GM19025 (cell line): Measurements from ENCODE around the gene EIF2B5.
A peak's percentile ranks its signal among the peaks of the same experiment; 100 is the strongest.
"Not testable (repeated sequence)": the region's sequence is repeated elsewhere in the genome, so short reads cannot be mapped to it uniquely, and the experiment has no call there.

Source experiments
- ATAC-seq: cut with Tn5 transposase; IDR thresholded peaks from one replicate; pipeline ENCODE4 v1.9.1; 2021; ENCODE audit warnings: mild to moderate bottlenecking, low read depth, moderate library complexity; ENCODE audit not compliant: unreplicated experiment

The EIF2B5 gene

DNA sequence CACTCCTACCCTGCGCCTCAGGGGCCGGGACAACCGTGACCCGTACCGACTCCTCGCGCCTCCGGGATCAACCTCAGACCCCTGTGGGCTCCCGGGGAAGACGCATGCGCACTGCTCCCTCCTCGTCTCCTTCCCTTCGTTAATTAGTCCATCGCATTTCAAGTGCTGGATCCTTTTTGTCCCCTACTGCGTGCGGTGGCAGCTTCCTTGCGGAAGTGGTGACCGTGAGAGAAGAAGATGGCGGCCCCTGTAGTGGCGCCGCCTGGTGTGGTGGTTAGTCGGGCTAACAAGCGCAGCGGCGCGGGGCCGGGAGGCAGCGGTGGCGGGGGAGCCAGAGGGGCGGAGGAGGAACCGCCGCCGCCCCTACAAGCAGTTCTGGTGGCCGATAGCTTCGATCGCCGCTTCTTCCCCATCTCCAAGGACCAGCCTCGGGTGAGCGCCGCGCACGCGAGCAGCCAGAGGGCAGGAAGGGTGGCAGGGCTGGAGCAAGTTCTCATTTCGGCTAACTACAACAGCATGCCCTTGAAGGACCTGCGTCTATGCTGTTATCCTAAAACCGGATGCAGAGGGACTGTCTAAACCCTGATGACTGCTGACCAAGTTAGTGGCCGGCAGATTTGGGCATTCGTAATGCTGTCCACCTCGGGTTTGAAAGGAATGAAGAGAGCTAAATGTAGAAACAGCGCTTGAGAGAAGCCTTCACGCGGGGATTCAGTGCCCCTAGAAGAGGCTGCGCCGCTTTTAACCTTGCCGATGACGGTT, at the start of gene EIF2B5:
TSS of gene EIF2B5 (plus strand) at position 210 of the 762 bp plus-strand sequence. CDS start at position 238, 28 bp downstream.
- ATAC-seq: peak; percentile 84

DNA sequence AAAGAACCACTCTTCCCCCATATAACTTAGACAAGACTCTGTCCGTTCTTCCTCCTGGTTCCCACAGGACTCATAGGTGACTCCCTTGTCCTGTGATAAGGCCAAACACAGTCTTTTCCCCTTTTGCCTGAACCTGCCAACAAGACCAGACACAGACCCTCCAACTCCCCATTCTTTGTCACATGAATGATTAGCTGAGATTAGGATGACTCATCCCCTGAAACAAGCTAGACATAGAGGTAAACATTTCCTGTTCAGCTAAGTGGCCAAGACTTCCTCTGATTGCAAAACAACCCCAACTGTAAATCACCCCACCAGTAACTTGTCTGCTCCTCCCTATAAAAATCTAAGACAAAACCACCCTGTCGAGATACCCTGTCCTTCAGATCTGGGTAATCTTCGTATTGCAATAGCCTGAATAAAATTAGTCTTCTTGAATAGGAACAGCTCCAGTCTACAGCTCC, 49.7 kb upstream of the EIF2B5 start:
- ATAC-seq: no peak

DNA sequence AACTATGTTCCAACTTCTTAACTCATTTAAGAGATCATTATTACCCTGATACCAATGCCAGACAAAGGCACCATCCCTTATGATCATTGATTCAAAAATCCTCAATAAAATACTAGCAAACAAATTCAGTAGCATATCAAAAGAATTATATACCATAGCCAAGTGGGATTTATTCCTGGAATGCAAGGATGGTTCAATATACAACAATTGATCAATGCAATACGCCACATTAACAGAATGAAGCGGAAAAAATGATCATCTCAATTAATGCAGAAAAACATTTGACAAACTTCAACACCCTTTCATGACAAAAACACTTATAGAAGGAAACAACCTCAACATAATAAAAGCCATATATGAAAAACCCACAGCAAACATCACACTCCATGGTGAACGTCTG, 43.0 kb upstream of the EIF2B5 start:
- ATAC-seq: no peak

DNA sequence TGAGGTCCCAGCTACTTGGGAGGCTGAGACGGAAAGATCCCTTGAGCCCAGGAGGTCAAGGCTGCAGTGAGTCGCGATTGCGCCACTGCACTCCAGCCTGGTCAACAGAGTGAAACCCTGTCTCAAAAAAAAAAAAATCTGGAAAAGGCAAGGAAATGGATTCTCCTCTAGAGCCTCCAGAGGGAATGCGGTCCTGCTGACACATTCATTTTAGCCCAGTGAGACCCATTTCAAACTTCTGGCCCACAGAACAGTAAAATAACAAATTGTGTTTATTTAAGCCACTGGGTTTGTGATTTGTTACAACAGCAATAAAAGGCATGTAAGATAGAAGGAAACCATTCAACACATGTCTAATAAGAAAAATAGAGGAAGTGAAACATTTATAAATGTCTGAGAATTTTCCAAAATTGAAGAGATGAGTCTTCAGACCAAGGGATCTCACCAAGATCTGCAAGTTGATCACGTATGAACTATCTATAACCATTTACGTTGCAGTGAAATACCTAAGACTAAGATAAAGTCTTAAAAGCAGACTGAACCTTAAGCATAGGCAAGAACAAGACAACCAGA, 38.3 kb upstream of the EIF2B5 start, which contains the start of gene HTR3E:
TSS of gene HTR3E (plus strand) at position 254 of the 573 bp plus-strand sequence. CDS start 466 bp downstream, outside the sequence.
- ATAC-seq: no peak

DNA sequence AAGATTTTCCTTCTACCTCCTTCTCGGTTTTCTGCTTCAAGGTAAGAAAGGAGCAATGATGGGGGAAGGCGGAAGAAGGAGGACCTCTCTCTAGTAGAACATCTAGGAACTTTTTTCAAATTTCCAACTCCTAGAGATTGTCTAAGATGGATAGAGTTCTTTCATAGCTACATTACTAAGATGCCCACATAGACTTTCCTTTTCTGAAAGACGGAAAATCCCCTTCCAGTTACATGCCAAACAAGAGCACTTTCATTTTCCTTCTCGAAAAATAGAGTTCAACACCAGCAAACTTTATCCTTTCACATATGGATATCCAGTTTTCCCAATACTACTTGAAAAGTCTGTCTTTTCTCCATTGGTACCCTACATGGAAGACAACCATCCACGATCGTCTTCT, 37.6 kb upstream of the EIF2B5 start:
- ATAC-seq: no peak

DNA sequence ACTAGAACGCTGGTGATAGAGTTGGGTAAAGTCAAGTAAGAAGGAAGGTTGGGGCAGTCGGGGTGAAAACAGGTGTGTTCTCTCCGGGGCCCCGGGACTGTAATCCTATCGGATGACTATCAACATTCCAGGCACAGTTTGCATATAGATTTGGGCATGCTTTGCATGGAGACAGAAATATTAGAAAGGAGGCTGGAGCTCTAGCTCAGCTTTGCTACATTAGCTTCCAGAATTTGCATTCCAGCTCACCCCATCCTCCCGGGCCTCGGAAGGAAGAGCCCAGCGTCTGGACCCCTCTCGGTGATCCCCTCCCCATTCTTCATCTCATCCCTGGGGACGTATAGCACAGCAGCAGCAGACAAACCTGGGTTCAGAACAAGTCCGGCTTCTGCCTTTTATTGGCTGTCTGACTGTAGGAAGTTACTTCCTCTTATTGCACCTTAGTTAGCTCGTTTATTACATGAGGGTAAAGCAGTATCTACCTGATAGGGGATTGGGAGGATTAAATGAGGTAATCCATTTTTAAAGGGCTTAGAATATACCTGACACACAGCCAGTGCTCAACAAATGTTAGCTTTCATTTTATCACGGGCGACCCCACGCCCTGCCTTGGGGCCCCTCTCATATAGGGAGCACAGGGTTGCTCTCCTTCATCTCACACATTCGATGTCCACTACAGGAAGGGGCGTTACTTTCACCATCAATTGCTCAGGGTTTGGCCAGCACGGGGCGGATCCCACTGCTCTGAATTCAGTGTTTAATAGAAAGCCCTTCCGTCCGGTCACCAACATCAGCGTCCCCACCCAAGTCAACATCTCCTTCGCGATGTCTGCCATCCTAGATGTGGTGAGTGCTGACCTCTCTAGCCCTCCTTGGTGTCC, 35.1 kb upstream of the EIF2B5 start:
- ATAC-seq: no peak

DNA sequence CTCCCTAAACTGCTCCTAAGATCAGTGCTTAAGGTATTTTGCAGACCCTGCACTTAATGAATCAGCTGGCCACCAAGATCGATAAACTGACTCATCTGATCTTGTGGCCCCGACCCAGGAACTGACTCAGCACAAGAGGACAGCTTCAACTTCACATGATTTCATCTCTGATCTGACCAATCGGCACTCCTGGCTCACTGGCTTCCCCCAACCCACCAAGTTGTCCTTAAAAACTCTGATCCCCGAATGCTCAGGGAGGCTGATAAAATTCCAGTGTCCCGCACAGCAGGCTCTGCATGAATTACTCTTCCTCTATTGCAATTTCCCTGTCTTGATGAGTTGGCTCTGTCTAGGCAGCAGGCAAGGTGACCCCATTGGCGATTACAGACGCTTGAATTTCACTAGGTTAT, 24.8 kb upstream of the EIF2B5 start:
- no peak for ATAC-seq

DNA sequence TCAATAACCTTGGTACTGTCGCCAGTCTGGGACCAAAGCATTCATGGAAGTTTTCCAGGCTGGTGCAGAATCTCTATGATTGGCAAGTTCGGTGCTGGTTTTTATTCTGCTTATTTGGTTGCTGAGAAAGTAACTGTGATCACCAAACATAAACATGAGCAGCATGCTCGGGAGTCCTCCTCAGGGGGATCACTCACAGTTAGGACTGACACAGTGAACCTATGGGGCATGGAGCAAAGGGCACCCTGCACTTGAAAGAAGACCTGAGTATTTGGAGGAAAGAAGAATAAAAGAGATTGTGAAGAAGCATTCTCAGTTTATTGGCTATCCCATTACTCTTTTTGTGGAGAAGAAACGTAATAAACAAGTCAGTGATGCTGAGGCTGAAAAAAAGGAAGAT, 19.1 kb upstream of the EIF2B5 start:
- ATAC-seq: no peak

DNA sequence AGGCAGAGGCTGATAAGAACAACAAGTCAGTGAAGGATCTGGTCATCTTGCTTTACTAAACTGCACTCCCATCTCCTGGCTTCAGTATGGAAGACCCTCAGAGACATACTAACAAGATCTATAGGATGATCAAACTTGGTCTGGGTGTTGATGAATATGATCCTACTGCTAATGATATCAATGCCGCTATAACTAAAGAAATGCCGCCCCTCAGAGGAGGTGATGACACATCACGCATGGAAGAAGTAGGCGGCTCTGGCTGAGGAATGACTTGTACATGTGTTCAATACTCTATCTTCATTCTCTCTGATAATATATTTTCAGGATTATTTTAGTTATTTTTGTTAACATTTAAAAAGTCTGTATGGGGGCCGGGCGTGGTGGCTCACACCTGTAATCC, 17.5 kb upstream of the EIF2B5 start:
- no peak for ATAC-seq

DNA sequence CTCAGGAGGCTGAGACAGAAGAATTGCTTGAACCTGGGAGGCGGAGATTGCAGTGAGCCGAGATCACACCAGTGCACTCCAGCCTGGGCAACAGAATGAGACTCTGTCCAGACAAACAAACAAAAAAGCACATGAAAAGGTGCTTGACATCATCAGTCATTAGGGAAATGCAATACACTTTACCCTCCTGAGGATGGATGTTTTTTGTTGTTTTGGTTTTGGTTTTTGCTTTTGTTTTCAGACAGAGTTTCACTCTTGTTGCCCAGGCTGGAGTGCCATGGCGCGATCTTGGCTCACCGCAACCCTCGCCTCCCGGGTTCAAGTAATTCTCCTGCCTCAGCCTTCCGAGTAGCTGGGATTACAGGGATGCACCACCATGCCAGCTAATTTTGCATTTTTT, 14.1 kb upstream of the EIF2B5 start:
- not testable (repeated sequence) for ATAC-seq

DNA sequence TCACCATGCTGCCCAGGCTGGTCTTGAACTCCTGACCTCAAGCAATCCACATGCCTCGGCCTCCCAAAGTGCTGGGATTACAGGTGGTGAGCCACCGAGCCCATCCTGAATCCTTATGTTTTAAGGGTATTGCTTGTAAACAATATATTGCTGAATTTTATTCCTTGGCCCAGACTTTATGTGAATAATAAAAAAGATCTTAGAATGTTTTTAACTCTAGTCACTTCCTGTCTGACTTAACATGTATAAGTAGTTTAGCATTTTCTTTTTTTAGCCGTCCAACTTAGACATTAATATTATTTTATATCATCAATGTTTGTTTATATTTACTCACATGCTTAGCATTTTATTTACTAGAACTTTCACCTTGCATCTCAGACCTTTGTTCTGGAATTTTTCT, 9.2 kb upstream of the EIF2B5 start:
- no peak for ATAC-seq

DNA sequence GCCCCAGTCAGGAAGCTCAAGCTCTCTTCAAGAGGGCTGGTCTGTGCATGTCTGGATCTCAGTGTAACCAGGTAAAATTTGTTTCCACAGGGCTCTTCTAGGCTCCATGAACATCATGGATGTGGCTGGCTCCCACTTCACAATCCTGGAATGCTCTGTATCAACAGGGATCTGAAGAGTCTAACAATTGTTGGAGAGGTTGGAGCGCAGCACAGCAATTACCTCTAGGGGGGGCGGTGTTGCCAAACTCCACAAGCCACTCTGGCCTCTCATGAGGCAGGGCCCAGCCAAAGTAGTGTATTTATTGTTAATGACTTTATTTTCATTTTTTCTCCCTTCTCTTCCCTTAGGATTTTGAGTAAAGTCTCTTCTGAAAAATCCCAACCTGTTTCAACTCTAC, 6.1 kb upstream of the EIF2B5 start:
- ATAC-seq: no peak

DNA sequence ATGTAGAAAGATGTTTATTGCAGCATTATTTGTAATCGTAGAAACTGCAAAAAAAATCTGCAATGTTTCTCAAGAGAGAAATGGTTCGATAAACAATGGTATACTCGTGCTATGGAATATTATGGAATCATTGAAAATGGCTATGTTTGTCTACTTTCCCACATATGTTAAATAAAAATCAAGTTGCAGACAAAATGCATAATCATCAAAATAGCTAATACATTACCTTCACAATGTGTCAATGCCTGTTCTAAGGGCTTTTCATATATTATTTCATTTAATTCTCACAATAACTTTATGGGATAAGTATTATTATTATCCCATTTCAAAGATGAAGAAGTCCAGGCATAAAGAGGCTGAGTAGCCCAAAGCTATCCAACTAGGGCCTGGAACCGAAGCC, 2.2 kb upstream of the EIF2B5 start:
- ATAC-seq: no peak

DNA sequence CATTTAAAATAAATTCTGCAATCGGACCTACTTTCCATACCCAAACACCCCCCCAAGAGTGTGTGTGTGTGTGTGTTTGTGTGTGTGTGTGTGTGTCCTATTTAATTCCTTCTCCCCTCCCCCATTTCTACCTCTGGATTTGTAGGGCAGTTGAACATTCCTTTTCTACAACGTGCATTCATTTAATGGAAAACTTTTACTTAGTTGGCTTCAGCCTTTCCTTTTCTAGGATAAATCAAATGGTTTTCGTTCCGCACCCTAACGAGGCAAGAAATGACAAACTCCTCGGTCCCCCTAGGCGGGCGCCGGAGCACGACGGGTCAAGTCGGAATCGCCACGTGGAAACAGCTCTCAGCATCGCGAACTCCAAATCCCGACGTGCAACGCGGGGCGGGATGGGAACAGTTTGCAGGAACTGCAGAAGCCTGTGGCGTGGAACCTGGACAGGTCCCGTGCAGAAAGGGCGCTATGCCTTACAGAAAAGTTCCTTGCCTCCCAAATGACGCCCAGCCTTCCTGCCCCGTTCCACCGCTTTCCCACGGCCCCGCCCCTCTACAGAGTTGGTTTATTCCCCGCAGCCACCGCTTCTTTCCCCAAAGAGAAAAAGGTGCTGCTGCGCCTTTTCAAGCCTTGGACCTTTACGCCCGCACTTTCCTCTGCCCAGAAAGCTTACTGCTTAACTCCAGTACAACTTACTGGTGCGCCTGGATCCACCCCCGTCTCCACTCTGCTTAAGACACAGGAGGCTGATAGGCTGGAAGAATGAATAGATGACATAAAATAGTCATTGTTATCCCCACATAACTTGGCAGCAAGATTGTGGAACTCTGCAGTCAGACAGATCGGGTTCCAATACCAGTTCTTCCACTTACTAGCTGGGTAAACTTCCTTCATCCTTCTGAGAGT, 1.1 kb upstream of the EIF2B5 start:
- ATAC-seq: no peak

DNA sequence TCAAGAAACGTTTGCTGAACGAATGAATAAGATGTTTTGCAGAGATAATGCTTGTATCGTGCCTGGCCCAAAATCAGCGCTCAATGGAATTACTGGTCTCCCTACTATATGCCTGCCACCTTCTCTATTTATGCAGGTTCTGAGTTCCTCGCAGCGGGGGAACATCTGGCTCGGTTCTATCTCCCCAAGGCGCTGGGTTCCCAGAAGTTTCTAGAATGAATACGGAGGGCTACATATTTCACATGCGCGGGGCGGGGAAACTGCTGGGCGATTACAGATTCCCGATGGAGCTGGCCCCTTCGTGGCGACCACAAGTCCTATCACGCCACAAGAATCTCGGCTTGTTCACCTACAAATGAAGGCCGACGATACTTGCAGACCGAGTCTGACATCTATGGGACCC, 411 bp upstream of the EIF2B5 start:
- ATAC-seq: peak; percentile 12

DNA sequence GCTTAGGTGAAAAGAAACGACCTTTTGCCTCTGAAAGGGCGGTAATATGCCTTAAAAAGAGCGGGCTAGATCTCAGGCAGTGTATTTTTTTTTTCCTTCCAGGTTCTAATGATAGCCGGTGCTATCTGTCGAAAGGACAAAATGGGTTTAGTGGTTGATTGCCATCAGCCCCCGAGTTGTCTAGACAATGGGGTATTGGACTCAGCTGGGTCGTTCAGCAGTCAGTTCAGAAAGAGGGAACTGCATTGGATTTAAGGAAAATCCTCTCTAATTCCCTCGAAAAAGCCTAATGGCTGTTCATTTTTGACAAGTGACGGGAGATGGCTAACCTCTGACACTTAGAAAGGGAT, 728 bp downstream of the EIF2B5 start:
- ATAC-seq: no peak

DNA sequence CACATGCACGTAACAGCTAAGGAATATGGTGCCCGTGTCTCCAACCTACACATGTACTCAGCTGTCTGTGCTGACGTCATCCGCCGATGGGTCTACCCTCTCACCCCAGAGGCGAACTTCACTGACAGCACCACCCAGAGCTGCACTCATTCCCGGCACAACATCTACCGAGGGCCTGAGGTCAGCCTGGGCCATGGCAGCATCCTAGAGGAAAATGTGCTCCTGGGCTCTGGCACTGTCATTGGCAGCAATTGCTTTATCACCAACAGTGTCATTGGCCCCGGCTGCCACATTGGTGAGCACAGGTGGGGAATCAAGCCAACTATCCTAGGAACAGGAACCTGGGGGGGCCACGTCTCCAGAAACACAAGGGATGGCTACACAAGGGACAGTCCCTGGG, 5.3 kb downstream of the EIF2B5 start:
- no peak for ATAC-seq

DNA sequence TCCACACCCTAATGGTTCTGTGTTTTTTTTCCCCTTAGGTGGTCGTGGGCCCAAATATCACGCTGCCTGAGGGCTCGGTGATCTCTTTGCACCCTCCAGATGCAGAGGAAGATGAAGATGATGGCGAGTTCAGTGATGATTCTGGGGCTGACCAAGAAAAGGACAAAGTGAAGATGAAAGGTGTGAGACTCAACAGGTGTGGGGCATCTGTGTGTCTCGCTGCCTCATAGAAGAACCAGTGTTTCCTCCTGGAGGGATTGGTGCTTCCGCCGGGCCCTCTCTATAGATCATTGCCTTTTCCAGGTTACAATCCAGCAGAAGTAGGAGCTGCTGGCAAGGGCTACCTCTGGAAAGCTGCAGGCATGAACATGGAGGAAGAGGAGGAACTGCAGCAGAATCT, 7.0 kb downstream of the EIF2B5 start:
- no peak for ATAC-seq

DNA sequence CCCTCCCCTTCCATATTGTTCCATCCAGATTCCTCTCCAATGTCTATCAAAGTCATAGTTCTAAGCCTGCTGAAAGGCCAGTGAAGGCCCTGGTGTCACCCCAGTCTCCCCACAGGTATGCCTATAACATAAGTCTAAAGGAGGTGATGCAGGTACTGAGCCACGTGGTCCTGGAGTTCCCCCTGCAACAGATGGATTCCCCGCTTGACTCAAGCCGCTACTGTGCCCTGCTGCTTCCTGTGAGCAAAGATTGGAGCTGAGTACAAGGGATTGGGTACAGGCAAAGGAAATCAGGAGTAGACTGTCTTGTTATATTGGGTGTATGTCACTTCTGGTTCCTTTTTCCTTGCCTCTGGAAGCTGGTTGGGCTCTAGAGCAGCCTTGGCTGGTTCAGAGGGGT, 8.2 kb downstream of the EIF2B5 start:
- ATAC-seq: no peak

DNA sequence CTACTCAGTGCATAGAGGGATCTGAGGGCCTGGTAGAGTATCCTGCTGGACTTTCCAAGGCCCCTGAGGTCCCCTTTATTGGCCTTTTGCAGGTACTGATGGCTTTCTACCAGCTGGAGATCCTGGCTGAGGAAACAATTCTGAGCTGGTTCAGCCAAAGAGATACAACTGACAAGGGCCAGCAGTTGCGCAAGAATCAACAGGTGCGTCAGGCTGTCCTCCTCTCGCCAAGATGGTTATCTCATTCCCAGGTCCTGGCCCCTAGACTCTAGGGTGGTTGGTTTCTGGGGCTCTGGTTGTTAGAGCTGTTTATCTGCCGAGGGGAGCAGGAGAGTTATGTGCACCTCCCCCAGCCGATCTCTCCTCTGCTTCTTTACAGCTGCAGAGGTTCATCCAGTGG, 9.3 kb downstream of the EIF2B5 start:
- no peak for ATAC-seq
